ENCODE measurements around the gene PAX1. TPM values are rescaled to one million over a fixed set of nuclear protein-coding genes. Genes with fewer than 3 reads are reported as not detected.

PAX1 gene
- total RNA-seq = 1 to 10 TPM in 1 of 4 donors, under 1 TPM in 1, not detected in 2; 0.19 to 2.0 TPM

- Histone ChIP-seq H3K36me3 (no peaks in the 10 kb centered on the region), H3K27ac (no peak within 1 kb of the TSS), H3K27me3 (peaks cover 7 to 100% (median 28%) of the 10 kb centered on the region in 4 donors), H3K9me3 (no peaks in the 10 kb centered on the region), H3K4me3 (peak within 1 kb of the TSS in 3 of 4 donors; percentile 32 to 53 (median 35)), H3K4me1 (peaks cover 5 to 34% (median 7%) of the 10 kb centered on the region in 3 donors)
- intact Hi-C loops (cut with DNase I) = no loop called here
- 6 to 23% methylated on average over 8 to 24 of the region's 73 CpGs for WGBS, 2 donors
- no peak for TF ChIP-seq CTCF (IDR thresholded peaks at IDR 0.05)
- no peak for TF ChIP-seq POLR2A (IDR thresholded peaks at IDR 0.05)
- DNase-seq = no peak
These were observed at the start of gene PAX1 for GRCh38 chr20:21705575-21706260. Gene PAX1, plus strand, starts transcription at chr20:21705664. Its CDS starts 49 bp downstream, at chr20:21705713.

- intact Hi-C loops (cut with DNase I) = no loop called here
- no peak overlapping the region for H3K27ac ChIP-seq
- no peak overlapping the region for H3K4me3 ChIP-seq
- WGBS, 2 donors = 49 to 55% methylated on average over 6 to 7 of the region's 7 CpGs
- H3K27me3 ChIP-seq = peaks cover 0 to 9% (median 0%) of the 10 kb centered on the region in 4 donors
- no peaks in the 10 kb centered on the region for H3K9me3 ChIP-seq
- TF ChIP-seq CTCF (IDR thresholded peaks at IDR 0.05) (no peak), POLR2A (IDR thresholded peaks at IDR 0.05) (no peak)
- no peaks in the 10 kb centered on the region for H3K4me1 ChIP-seq
- H3K36me3 ChIP-seq = no peaks in the 10 kb centered on the region
- no peak for DNase-seq
These were observed 49.0 kb upstream of the PAX1 start for GRCh38 chr20:21656308-21657067.

GRCh38 chr20:21661488-21662055 is 43.9 kb upstream of the PAX1 start:
- H3K36me3 ChIP-seq = no peaks in the 10 kb centered on the region
- DNase-seq = no peak
- peak overlapping the region in 1 of 4 donors; percentile 14 for H3K27ac ChIP-seq
- H3K4me3 ChIP-seq = no peak overlapping the region
- WGBS, 2 donors = 29 to 34% methylated on average over 5 to 8 of the region's 8 CpGs
- intact Hi-C loops (cut with DNase I) = no loop called here
- TF ChIP-seq CTCF (IDR thresholded peaks at IDR 0.05) = no peak
- no peak for TF ChIP-seq POLR2A (IDR thresholded peaks at IDR 0.05)
- H3K9me3 ChIP-seq = no peaks in the 10 kb centered on the region
- H3K4me1 ChIP-seq = peaks cover 0 to 6% (median 0%) of the 10 kb centered on the region in 3 donors
- H3K27me3 ChIP-seq = no peaks in the 10 kb centered on the region

GRCh38 chr20:21663465-21663864 is 42.0 kb upstream of the PAX1 start:
- intact Hi-C loops (cut with DNase I) = no loop called here
- Histone ChIP-seq H3K27ac (peak overlapping the region in 1 of 4 donors; percentile 67), H3K4me3 (no peak overlapping the region), H3K27me3 (no peaks in the 10 kb centered on the region), H3K9me3 (no peaks in the 10 kb centered on the region), H3K4me1 (peaks cover 0 to 6% (median 0%) of the 10 kb centered on the region in 3 donors), H3K36me3 (no peaks in the 10 kb centered on the region)
- 86 to 89% methylated on average over 2 of the region's 2 CpGs for WGBS, 2 donors
- no peak for DNase-seq
- no peak for TF ChIP-seq CTCF (IDR thresholded peaks at IDR 0.05)
- TF ChIP-seq POLR2A (IDR thresholded peaks at IDR 0.05) = no peak

All from esophagus squamous epithelium (tissue), 5 donors.